Amygdala (tissue), 56 donors: ENCODE measurements around the gene CACNA1D.

Experiments used
- DNase-seq, 56 donors: peaks; one replicate each; lab custom pipeline; 2025; lab: John Stamatoyannopoulos, UW

CACNA1D gene

GRCh38 chr3:53773611-53774368 lies 279.4 kb downstream of the CACNA1D start:
- DNase-seq, result peak in 3 of 56 donors; percentile 9 to 39 (median 38)

DNA sequence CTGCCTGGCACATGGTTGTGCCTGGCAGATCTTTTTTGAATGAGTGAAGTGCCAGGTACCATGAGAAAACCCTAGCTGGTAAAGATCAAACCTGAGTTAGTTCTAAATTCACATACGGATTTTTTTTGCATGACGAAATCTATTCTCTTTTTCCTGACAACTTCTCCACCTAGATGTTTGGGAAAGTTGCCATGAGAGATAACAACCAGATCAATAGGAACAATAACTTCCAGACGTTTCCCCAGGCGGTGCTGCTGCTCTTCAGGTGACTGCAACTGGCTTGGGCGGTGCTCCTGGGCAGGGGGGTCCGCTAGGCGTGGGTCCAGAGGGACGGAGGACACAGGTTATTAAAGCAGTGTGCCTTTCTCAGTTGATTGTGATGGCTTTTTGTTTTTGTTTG lies 280.0 kb downstream of the CACNA1D start:
- DNase-seq, result no peak

DNA sequence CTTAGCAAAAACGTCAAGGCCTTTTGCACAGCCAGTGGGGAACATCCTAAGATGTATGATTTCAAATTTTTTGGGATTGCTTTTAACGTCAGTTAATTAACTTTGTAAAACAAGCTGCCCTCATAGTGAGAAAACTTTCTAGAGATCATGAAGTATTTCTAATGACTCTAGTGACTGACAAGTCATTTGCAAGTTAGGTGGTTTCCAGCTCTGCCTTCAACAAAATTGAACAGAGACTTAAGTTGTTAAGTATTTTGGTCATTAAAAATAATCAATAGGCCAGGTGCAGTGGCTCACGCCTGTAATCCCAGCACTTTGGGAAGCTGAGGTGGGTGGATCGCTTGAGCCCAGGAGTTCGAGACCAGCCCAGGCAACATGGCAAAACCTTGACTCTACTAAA lies 280.6 kb downstream of the CACNA1D start:
- no peak for DNase-seq

DNA sequence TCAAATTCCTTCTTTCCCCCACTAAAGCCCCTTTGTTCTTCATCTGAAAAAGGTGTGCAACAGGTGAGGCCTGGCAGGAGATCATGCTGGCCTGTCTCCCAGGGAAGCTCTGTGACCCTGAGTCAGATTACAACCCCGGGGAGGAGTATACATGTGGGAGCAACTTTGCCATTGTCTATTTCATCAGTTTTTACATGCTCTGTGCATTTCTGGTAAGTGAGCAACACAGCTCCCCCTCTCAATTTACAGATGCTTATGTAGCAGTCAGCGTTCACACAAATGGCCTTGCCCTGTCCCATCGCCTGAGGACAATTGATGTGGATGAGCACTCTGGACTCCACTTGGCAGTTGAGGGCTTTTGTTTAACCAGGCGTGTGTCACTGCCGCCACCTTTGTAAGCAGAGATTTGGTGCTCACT lies 281.4 kb downstream of the CACNA1D start:
- DNase-seq, result no peak

- DNase-seq, result no peak
Observed at GRCh38 chr3:53776494-53777101, 282.2 kb downstream of the CACNA1D start.

DNA sequence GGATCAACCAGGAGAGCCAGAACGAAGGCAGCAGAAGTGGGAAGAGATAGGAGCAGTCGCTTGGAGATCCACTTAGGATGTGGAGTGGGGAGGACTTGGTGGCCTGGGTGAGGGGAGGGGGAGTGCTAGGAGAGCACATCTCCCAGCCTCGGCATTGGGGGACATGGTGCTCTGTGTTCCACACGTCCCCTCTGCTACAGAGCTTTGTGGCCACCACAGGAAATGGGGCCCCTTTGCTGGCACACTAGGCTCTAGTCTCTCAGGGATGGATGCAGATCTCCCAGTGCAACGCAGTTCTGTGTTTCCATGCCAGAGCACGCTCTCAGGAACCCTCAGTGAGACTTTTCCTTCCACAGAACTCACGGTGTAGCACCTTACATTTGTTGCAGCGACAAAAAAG lies 283.1 kb downstream of the CACNA1D start:
- DNase-seq, result no peak

GRCh38 chr3:53778153-53778552 lies 283.7 kb downstream of the CACNA1D start:
- DNase-seq, result no peak

DNA sequence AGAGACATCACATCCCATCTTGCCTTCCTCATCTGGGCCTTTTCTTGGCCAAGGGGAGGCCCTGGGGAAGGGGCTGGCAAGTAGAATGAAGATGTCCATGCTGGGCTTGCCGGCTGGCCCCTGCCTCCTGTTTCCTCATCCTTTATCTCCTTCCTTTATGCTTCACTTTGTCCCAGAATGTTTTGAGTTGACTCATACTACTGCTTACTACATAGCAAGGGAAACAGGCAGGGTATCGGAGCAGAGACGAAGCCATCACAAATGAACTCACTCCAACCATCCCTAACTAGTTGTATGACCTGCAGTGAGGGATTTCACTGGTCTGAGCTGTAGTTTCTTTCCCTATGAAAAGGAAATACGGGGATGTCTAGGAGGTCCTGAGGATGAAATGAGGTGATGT lies 285.8 kb downstream of the CACNA1D start:
- DNase-seq, result no peak

DNA sequence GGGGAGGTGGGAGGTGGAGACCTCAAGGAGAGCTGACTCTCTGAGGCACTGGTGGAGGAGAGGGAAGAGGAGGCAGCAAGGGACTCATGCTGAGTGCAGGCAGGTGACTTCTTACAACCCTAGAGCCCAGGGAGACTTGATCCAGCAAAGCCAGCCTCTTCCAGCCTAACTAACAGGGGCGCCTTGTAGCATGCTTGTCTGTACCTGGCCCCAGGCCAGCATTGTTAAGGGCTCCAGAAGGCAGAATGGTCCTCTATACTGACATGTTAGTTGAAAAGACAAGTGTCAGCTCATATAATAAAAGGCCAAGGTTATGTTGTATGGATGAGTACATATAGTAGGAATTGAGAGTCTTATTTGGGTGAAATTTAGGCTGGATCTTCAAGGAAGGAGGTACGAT lies 286.4 kb downstream of the CACNA1D start:
- peak in 8 of 56 donors; percentile 4 to 44 (median 10) for DNase-seq

DNA sequence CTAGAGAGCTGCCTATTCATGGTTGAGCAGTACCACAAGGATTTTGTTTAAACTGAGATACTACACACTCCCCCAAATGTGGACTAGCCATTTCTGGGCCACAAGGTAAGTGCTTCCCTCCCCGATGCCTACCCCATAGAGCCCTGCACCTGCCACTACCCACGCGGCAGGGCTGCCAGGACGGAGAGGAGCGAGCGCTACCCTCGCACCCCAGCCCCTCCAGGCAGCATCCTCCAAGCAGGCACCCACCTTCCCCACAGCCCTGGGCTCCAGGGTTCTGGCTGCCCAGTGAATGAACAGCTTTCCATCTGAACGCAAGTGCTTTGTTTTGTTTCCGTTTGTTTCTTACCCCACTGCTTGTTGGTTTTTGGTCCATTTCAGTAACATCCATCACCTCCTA lies 292.6 kb downstream of the CACNA1D start:
- DNase-seq, result no peak

DNA sequence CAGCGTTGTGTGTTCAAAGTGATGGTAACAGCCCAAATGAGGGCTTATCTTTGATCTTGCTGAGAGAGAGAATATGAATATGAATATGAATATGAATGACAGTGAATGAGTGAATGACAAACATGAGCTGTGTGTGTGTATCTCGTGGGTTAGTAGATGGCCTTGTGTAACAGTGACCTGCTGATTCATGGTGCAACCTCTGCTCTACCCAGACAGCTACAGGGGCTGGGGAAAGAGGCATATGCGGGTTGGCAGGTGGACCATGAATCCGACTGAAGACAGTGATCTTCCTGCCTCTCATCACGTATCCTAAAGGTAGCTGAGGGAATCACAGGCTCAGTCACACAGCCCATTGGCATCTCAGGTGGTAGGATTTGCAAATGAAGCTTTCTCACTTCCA lies 293.6 kb downstream of the CACNA1D start:
- no peak for DNase-seq

- no peak for DNase-seq
Observed at GRCh38 chr3:53789459-53789858, 295.0 kb downstream of the CACNA1D start.

- DNase-seq, result no peak
Observed at GRCh38 chr3:53790470-53790869, 296.1 kb downstream of the CACNA1D start.

- no peak for DNase-seq
Observed at GRCh38 chr3:53791317-53791716, 296.9 kb downstream of the CACNA1D start.

DNA sequence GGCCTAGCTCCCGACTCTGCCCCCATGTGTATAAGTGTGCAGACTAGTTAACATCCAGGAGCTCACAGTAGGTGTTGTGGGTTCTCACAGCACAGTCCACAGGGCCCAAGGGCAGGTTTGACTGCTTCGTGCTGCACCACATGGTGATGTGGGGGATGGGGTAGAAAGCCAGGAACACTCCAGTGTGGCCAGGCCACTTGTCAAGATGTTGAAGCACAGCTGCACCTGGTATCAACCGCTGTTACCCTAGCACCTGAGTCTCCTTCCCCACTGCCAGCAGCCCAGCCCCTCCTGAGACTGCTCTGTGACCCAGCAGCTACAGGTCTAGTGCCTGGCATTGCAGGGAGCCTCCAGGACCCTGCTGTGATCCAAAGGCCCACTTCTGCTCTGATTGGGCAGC lies 298.5 kb downstream of the CACNA1D start:
- DNase-seq, result no peak

- DNase-seq, result no peak
Observed at GRCh38 chr3:53794597-53794996, 300.2 kb downstream of the CACNA1D start.

- DNase-seq, result no peak
Observed at GRCh38 chr3:53795176-53795575, 300.8 kb downstream of the CACNA1D start.

DNA sequence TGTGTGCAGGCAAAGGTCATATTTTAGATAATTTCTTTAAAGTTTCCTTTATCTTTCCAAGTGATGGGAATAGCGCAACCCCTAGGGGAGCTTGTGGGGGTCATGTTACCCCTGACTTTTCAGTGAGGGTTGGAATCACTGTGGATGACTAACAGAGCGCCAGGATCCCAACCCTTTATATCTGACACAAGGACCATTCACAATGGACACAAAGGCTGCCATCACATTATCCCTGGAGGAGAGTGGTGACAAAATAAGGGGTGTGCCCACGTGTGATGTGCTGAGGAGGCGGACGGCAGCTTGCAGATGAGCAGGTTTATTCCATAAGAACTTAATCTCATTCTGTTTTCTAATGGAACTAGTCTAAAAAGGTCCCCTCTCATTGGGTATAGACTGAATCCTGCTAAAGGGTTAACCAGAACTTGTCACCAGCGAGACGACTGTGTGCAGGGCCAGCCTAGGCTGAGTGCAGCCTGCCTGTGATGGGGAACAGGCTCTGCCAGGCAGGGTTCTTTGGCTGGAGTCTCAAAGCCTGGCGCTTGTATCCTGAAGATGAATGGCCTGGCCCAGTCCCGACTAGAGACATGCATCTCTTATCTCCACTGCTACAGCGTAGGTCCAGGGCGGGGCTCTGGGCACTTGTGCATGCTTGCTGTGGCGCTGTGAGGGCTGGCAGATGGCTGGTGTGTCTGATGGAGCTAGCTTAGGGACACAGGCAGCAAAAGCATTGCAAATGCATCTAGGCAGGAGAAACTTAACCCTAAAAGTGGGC lies 301.6 kb downstream of the CACNA1D start:
- peak in 37 of 56 donors; percentile 8 to 73 (median 36) for DNase-seq

DNA sequence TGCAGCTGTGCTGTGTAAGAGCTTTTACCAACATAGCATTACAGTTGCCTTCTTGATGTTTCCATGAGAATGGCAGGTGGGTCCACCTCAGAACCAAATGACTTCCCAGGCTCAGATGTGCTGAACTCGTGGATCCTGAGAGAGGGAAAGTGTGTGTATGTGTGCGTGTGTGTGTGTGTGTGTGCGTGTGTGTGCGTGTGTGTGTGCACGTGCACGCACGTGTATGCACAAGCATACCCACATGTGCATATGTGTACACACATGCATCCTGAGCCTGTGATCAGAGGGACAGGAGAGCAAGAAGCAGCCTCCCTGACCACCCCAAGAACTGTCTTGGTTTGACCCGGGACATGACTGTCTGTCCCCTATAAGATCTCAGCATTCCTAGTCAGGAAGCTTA lies 303.7 kb downstream of the CACNA1D start:
- DNase-seq, result no peak

DNA sequence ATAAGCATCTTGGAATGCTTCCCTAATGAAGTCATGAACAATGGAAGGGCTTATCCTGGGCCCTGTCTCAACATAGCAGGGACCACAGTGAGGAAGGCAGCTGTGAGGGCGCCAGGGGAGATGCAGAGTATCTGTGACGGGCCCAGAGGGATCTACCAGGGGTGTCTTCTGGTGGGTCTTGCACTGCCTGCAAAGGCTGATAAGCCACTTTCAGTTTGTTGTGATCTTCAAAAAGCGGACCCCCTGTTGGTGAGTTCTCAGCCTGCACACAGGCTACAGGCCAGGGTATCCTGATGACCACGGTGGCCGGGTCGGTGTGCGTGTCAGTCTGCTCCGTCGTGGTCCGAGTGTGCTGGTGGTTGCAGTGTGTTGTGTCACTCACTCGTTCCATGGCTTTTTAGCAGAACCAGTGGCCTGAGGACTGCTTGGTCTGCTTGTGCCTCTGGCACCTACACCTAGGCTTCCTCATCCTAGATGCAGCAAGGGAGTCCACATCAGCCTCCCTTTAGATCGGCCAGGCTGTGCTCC lies 305.0 kb downstream of the CACNA1D start:
- DNase-seq, result no peak
